Liver (tissue), 9 donors: ENCODE measurements around the gene SAA4. TPM values are rescaled to one million over a fixed set of nuclear protein-coding genes. Genes with fewer than 3 reads are reported as not detected.

ENCODE experiments used
- DNase-seq: peaks from one replicate; pipeline ENCODE4 v3.0.0-alpha.2; 2017; ENCODE audit warnings: low spot score
- H3K27ac ChIP-seq, 2 donors: one replicate each; pipeline ENCODE4 v1.7.0; 2013; ENCODE audit warnings: inconsistent platforms in 2 of 2, low read length in 2 of 2, control low read depth in 1 of 2, low read depth in 1 of 2, mild to moderate bottlenecking in 1 of 2
- H3K27me3 ChIP-seq, 4 donors: one replicate each; pipeline versions ENCODE4 v1.6.1 to v1.7.0; 2013; ENCODE audit warnings: low read length in 3 of 4, inconsistent platforms in 1 of 4, mild to moderate bottlenecking in 1 of 4, moderate library complexity in 1 of 4; ENCODE audit not compliant: control insufficient read depth in 4 of 4, insufficient read depth in 4 of 4
- H3K36me3 ChIP-seq, 4 donors: one replicate each; pipeline versions ENCODE4 v1.6.1 to v1.7.0; 2013; ENCODE audit warnings: low read length in 3 of 4, mild to moderate bottlenecking in 3 of 4, low read depth in 1 of 4, moderate library complexity in 1 of 4; ENCODE audit not compliant: control insufficient read depth in 4 of 4, insufficient read depth in 3 of 4
- H3K4me1 ChIP-seq, 4 donors: one replicate each; pipeline versions ENCODE4 v1.6.1 to v1.7.0; 2013; ENCODE audit warnings: low read length in 3 of 4, mild to moderate bottlenecking in 3 of 4, moderate library complexity in 1 of 4; ENCODE audit not compliant: control insufficient read depth in 4 of 4, insufficient read depth in 4 of 4
- H3K4me3 ChIP-seq, 3 donors: one replicate each; pipeline versions ENCODE4 v1.6.1 to v1.7.0; 2013; ENCODE audit warnings: low read length in 3 of 3, control low read depth in 1 of 3, low read depth in 1 of 3, mild to moderate bottlenecking in 1 of 3
- H3K9ac ChIP-seq, 2 donors: one replicate each; pipeline ENCODE4 v1.7.0; 2013; ENCODE audit warnings: low read length in 2 of 2, mild to moderate bottlenecking in 2 of 2, moderate library complexity in 2 of 2, control low read depth in 1 of 2, low read depth in 1 of 2
- H3K9me3 ChIP-seq, 4 donors: one replicate each; pipeline versions ENCODE4 v1.6.1 to v1.7.0; 2013; ENCODE audit warnings: low read length in 3 of 4; ENCODE audit not compliant: control insufficient read depth in 4 of 4
- ATF3 ChIP-seq: IDR thresholded peaks from 2 replicates; pipeline ENCODE4 v1.6.1; 2016; ENCODE audit warnings: antibody characterized with exemption
- CTCF ChIP-seq: fragments of 150-350 bp; IDR thresholded peaks from 2 replicates; pipeline ENCODE4 v1.5.1; 2017; ENCODE audit warnings: improper control_type of control experiment, low read depth, low read length; ENCODE audit not compliant: missing input control
- EGR1 ChIP-seq, 2 donors: IDR thresholded peaks; 2 replicates each; pipeline ENCODE4 v1.6.1; 2016 to 2018; ENCODE audit warnings: antibody characterized with exemption in 2 of 2, low read depth in 2 of 2
- FOXA1 ChIP-seq: IDR thresholded peaks from 2 replicates; pipeline ENCODE4 v1.6.1; 2016; ENCODE audit warnings: antibody characterized with exemption
- FOXA2 ChIP-seq: IDR thresholded peaks from 2 replicates; pipeline ENCODE4 v1.6.1; 2016; ENCODE audit warnings: antibody characterized with exemption
- GABPA ChIP-seq, 2 donors: IDR thresholded peaks in 1 of 2; conservative IDR thresholded peaks in 1 of 2; 2 replicates each; pipeline ENCODE4 v1.6.1; 2016; ENCODE audit warnings: antibody characterized with exemption in 2 of 2, mild to moderate bottlenecking in 1 of 2, moderate library complexity in 1 of 2
- HNF4A ChIP-seq, 2 donors: conservative IDR thresholded peaks; 2 replicates each; pipeline ENCODE4 v1.6.1; 2016; ENCODE audit warnings: antibody characterized with exemption in 2 of 2, mild to moderate bottlenecking in 2 of 2
- HNF4G ChIP-seq: IDR thresholded peaks from 2 replicates; pipeline ENCODE4 v1.6.1; 2016; ENCODE audit warnings: antibody characterized with exemption
- JUND ChIP-seq, 2 donors: IDR thresholded peaks; 2 replicates each; pipeline ENCODE4 v1.6.1; 2016; ENCODE audit warnings: antibody characterized with exemption in 2 of 2
- MAX ChIP-seq: IDR thresholded peaks from 2 replicates; pipeline ENCODE4 v1.6.1; 2016; ENCODE audit warnings: antibody characterized with exemption
- NR2F2 ChIP-seq: IDR thresholded peaks from 2 replicates; pipeline ENCODE4 v1.6.1; 2016; ENCODE audit warnings: antibody characterized with exemption
- RAD21 ChIP-seq, 2 donors: IDR thresholded peaks; 2 replicates each; pipeline ENCODE4 v1.6.1; 2016; ENCODE audit warnings: antibody characterized with exemption in 2 of 2, mild to moderate bottlenecking in 2 of 2
- REST ChIP-seq: IDR thresholded peaks from 2 replicates; pipeline ENCODE4 v1.6.1; 2016; ENCODE audit warnings: antibody characterized with exemption, mild to moderate bottlenecking
- RXRA ChIP-seq, 2 donors: IDR thresholded peaks; 2 replicates each; pipeline ENCODE4 v1.6.1; 2017 to 2018; ENCODE audit warnings: antibody characterized with exemption in 2 of 2, mild to moderate bottlenecking in 1 of 2
- SP1 ChIP-seq: IDR thresholded peaks from 2 replicates; pipeline ENCODE4 v1.6.1; 2018; ENCODE audit warnings: antibody characterized with exemption, mild to moderate bottlenecking
- TAF1 ChIP-seq: conservative IDR thresholded peaks from 2 replicates; pipeline ENCODE4 v1.6.1; 2016; ENCODE audit warnings: antibody characterized with exemption, mild to moderate bottlenecking
- YY1 ChIP-seq: IDR thresholded peaks from 2 replicates; pipeline ENCODE4 v1.6.1; 2016; ENCODE audit warnings: antibody characterized with exemption, mild to moderate bottlenecking
- ZBTB33 ChIP-seq: IDR thresholded peaks from 2 replicates; pipeline ENCODE4 v1.6.1; 2016; ENCODE audit warnings: antibody characterized with exemption
- WGBS: extraction: QIAGEN DNeasy Blood & Tissue Kit; methylation state at CpG from one replicate; pipeline ENCODE4 v1.1.7; 2013; 5-methylcytosine and 5-hydroxymethylcytosine counted together
- polyA plus RNA-seq, 2 donors: library from polyadenylated mRNA; stranded (reverse) in 1 of 2; unstranded in 1 of 2; fragments of 200-250 nt in 1 of 2; fragments of >200 nt in 1 of 2; fragmentation: Nextera tagmentation in 1 of 2; extraction: Ambion mirVana in 1 of 2; gene quantifications; one replicate each; pipeline versions ENCODE4 v1.2.1 to v1.2.3, GENCODE V29; 2013 to 2015
- total RNA-seq, 2 donors: library from RNA; depleted of rRNA; stranded (reverse); fragments of >200 nt; gene quantifications; one replicate each; pipeline ENCODE4 v1.2.3, GENCODE V29; 2014
- donor health status: healthy.
- donor health status: healthy.
- donor health status: healthy.
- donor health status: healthy.
- donor health status: healthy.

The SAA4 gene
- total and polyA plus RNA-seq, 4 donors: 84.9 to 4,017 (median 1,127) TPM

- Histone ChIP-seq H3K4me3 (no peak overlapping the region), H3K9me3 (no peaks in the 10 kb centered on the region), H3K36me3 (peaks cover 8 to 70% (median 61%) of the 10 kb centered on the region in 4 donors), H3K27me3 (no peaks in the 10 kb centered on the region), H3K27ac (no peak overlapping the region), H3K9ac (no peak overlapping the region), H3K4me1 (no peaks in the 10 kb centered on the region)
- no peak for DNase-seq
- TF ChIP-seq HNF4G: no peak
- TF ChIP-seq REST: no peak
- no peak for TF ChIP-seq CTCF
- no peak for TF ChIP-seq ATF3
- TF ChIP-seq FOXA2: no peak
- TF ChIP-seq RXRA (IDR thresholded peaks at IDR 0.05): no peak
- TF ChIP-seq JUND (IDR thresholded peaks at IDR 0.05): no peak
- TF ChIP-seq YY1: no peak
- TF ChIP-seq FOXA1: no peak
- TF ChIP-seq TAF1: no peak
- TF ChIP-seq MAX: no peak
- no peak for TF ChIP-seq EGR1 (IDR thresholded peaks at IDR 0.05; ENCODE audit: low read depth in 2 of 2)
- no peak for TF ChIP-seq NR2F2
- no peak for TF ChIP-seq RAD21 (IDR thresholded peaks at IDR 0.05)
- no peak for TF ChIP-seq SP1
- TF ChIP-seq HNF4A (conservative IDR thresholded peaks at IDR 0.05): no peak
- TF ChIP-seq ZBTB33: no peak
- no peak for TF ChIP-seq GABPA (IDR thresholded peaks at IDR 0.05 in 1 of 2, conservative IDR thresholded peaks at IDR 0.05 in 1 of 2)
- 99% methylated on average over 1 of the region's 1 CpG for WGBS
Measured at GRCh38 chr11:18285841-18286240, 49.2 kb upstream of the SAA4 start.

GRCh38 chr11:18282626-18283025, 46.0 kb upstream of the SAA4 start:
- WGBS: 95% methylated on average over 2 of the region's 2 CpGs
- DNase-seq: no peak
- no peaks in the 10 kb centered on the region for H3K4me1 ChIP-seq
- no peak overlapping the region for H3K9ac ChIP-seq
- no peaks in the 10 kb centered on the region for H3K27me3 ChIP-seq
- TF ChIP-seq SP1 (no peak), FOXA2 (no peak), ZBTB33 (no peak), GABPA (IDR thresholded peaks at IDR 0.05 in 1 of 2, conservative IDR thresholded peaks at IDR 0.05 in 1 of 2) (no peak), RAD21 (IDR thresholded peaks at IDR 0.05) (no peak), CTCF (no peak), MAX (no peak), YY1 (no peak), TAF1 (no peak), NR2F2 (no peak)
- peaks cover 8 to 66% (median 55%) of the 10 kb centered on the region in 4 donors for H3K36me3 ChIP-seq
- H3K9me3 ChIP-seq: no peaks in the 10 kb centered on the region
- H3K4me3 ChIP-seq: no peak overlapping the region
- H3K27ac ChIP-seq: no peak overlapping the region
